ENCODE data around the gene MKX.

DNA sequence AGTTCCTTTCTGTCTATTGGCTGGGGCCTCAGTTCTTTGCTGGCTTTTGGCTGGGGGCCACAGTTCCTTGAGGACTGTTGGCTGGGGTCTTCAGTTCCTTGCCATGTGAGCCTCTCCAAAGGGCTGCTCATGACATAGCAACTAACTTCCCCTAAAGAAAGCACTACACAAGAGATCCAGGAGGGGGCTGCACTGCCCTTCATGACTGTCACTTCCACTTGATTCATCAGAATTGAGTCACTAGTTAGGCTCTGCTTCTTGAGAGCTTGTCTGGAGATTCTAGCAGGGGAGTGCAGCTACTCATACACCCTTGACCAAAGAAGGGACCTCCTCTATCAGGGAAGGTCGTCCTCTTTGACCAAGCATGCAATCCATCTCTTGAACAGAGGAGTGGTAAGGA is 38.0 kb upstream of the MKX start:
- no peak for TF ChIP-seq EZH2 (IDR thresholded peaks at IDR 0.05; ENCODE audit: borderline replicate concordance, low read length)
- peak; percentile 29 to 52 for TF ChIP-seq CTCF (conservative IDR thresholded peaks at IDR 0.05 in 1 of 2, IDR thresholded peaks at IDR 0.05 in 1 of 2; ENCODE audit: extremely low read depth in 1 of 2, insufficient read depth in 1 of 2, low read depth in 1 of 2, low read length in 2 of 2)
